Mucosa of descending colon (tissue), 3 donors: ENCODE results near the gene ABLIM1. TPM values are rescaled to one million over a fixed set of nuclear protein-coding genes. Genes with fewer than 3 reads are reported as not detected.

Experiments used
- ATAC-seq: fragments of 200-7000 bp; cut with Tn5 transposase; one replicate; pipeline ENCODE4 v1.9.1; 2020; ENCODE audit warnings: mild to moderate bottlenecking, moderate library complexity
- DNase-seq, 3 donors: peaks; one replicate each; pipeline ENCODE4 v3.0.0-alpha.2; 2020
- H3K36me3 ChIP-seq: fragments of 200-600 bp; one replicate; pipeline ENCODE4 v1.8.0; 2021; ENCODE audit warnings: low read depth, mild to moderate bottlenecking
- H3K4me1 ChIP-seq: fragments of 200-600 bp; one replicate; pipeline ENCODE4 v1.8.0; 2021; ENCODE audit warnings: low read depth, mild to moderate bottlenecking
- H3K4me3 ChIP-seq: fragments of 200-600 bp; one replicate; pipeline ENCODE4 v1.8.0; 2021; ENCODE audit warnings: mild to moderate bottlenecking
- H3K9me3 ChIP-seq: fragments of 200-600 bp; one replicate; pipeline ENCODE4 v1.8.0; 2021; ENCODE audit warnings: mild to moderate bottlenecking
- intact Hi-C, 2 donors: fragments of 100-400 bp; cut with DNase I in 1 of 2; cut with micrococcal nuclease in 1 of 2; formaldehyde crosslinking; loops; one replicate each; pipeline versions ENCODE4 v1.11.0 to v1.11.1; 2022; cut with DNase I, micrococcal nuclease
- total RNA-seq, 3 donors: library from RNA; stranded (reverse); fragmentation: NEBNext Ultra II Directional in 2 of 3; extraction: Animal tissue kit (Norgen Biotek cat#: 25700) in 2 of 3; gene quantifications; one replicate each; pipeline versions ENCODE4 v1.2.1 to v1.2.4, GENCODE V29; 2021 to 2023
- TF ChIP-seq, protein P1 (sequence below): fragments of 200-600 bp; IDR thresholded peaks from one replicate; pipeline ENCODE4 v1.8.0; 2022; ENCODE audit warnings: antibody characterized with exemption, mild to moderate bottlenecking
- donor health status: DM: no; HTN: no; CAD: no; lungs with moderate emphysema.
- donor health status: DM: no; HTN: no; CAD: no.
- donor health status: DM: no; HTN: yes; CAD: no.

The ABLIM1 gene
- total RNA-seq, 3 donors from 2014 or later, result 67.1 to 122 (median 103) TPM

DNA sequence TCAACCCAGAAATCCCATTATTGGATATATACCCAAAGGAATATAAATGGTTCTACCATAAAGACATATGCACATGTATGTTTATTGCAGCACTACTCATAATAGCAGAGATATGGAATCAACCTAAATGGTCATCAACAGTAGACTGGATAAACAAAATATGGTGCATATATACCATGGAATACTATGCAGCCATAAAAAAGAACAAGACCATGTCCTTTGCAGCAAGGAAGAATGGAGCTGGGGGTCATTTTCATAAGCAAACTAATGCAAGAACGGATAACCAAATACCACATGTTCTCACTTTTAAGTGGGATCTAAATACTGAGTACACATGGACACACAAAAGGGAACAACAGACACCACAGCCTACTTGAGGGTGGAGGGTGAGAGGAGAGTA lies 251.6 kb downstream of the ABLIM1 start:
- TF ChIP-seq, protein P1, sequence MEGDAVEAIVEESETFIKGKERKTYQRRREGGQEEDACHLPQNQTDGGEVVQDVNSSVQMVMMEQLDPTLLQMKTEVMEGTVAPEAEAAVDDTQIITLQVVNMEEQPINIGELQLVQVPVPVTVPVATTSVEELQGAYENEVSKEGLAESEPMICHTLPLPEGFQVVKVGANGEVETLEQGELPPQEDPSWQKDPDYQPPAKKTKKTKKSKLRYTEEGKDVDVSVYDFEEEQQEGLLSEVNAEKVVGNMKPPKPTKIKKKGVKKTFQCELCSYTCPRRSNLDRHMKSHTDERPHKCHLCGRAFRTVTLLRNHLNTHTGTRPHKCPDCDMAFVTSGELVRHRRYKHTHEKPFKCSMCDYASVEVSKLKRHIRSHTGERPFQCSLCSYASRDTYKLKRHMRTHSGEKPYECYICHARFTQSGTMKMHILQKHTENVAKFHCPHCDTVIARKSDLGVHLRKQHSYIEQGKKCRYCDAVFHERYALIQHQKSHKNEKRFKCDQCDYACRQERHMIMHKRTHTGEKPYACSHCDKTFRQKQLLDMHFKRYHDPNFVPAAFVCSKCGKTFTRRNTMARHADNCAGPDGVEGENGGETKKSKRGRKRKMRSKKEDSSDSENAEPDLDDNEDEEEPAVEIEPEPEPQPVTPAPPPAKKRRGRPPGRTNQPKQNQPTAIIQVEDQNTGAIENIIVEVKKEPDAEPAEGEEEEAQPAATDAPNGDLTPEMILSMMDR, result no peak
- intact Hi-C loops, result no loop called here
- Histone ChIP-seq H3K4me3 (no peak overlapping the region), H3K4me1 (peaks cover 13% of the 10 kb centered on the region), H3K36me3 (no peaks in the 10 kb centered on the region), H3K9me3 (no peaks in the 10 kb centered on the region)
- DNase-seq (no peak), ATAC-seq (no peak)

DNA sequence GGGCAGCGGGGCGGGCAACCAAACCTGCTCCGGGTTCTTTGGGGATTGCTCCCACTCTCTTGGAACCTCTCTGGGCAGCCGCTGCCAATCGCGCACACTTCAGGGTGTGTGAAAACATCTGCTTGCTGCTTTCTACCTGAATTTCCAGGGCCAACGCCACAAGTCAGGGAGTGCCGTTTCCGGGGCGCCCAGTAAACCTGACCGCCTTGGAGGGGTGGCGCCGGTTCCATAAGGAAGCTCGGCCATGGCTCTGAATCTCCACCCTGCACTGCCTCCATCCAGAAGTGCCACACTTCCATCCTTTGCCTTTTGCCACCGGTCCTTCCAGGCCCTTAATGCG lies 253.1 kb downstream of the ABLIM1 start:
- H3K4me3 ChIP-seq, result no peak overlapping the region
- H3K36me3 ChIP-seq, result no peaks in the 10 kb centered on the region
- H3K4me1 ChIP-seq, result peaks cover 13% of the 10 kb centered on the region
- no peaks in the 10 kb centered on the region for H3K9me3 ChIP-seq
- intact Hi-C loops, result no loop called here
- TF ChIP-seq, protein P1, result no peak
- peak; percentile 82 for ATAC-seq
- DNase-seq, result peak; percentile 72 to 81 (median 72)

DNA sequence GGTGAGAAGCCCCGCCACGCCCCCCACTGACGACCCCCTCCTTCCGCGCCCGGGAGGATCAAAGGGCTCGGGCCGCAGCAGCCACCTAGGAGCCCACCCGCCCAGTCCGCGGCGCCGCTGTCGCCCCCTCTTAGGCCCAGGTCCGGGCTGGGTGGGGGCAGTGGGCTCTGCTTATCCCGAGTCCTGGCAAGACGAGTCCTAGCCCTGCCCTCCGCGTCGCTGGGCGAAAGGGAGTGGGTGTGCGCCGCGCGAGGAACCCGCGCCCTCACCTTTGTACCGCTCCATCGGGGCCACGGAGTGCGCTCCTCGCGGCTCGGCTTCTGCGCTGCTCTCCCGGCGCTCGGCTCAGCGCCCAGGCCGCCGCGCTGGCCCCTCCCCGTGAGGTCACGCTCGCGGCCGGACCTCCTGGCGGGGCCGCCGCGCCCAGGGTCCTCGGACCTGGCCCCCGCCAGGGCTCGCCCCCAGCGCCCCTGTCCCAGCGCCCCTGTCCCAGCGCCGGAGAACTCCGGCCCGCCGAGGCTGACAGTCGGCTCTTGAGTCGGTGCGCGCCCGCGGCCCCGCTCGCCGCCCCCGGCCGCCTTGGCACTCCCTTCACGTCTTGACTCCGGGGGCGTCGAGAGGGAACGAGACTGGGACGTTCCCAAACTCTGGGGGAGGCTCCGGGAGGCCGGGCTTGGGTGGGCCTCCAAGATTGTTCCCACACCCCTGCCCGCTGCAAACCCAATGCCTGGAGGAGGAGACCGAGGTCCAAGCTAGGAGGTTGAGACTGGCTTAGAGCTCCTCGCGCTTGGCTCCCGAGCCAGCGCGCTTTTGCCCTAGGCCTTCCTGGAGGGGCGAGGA lies 253.7 kb downstream of the ABLIM1 start, which contains the start of gene AFAP1L2:
TSS of gene AFAP1L2 (minus strand) at position 332 of the 840 bp plus-strand sequence. CDS start at position 285, 47 bp downstream.
- intact Hi-C loops, result no loop called here
- peak within 1 kb of the TSS; percentile 19 for H3K4me3 ChIP-seq
- TF ChIP-seq, protein P1, result no peak
- H3K4me1 ChIP-seq, result peaks cover 13% of the 10 kb centered on the region
- no peaks in the 10 kb centered on the region for H3K36me3 ChIP-seq
- DNase-seq (peak; percentile 59 to 77 (median 73)), ATAC-seq (peak; percentile 91)
- no peaks in the 10 kb centered on the region for H3K9me3 ChIP-seq

DNA sequence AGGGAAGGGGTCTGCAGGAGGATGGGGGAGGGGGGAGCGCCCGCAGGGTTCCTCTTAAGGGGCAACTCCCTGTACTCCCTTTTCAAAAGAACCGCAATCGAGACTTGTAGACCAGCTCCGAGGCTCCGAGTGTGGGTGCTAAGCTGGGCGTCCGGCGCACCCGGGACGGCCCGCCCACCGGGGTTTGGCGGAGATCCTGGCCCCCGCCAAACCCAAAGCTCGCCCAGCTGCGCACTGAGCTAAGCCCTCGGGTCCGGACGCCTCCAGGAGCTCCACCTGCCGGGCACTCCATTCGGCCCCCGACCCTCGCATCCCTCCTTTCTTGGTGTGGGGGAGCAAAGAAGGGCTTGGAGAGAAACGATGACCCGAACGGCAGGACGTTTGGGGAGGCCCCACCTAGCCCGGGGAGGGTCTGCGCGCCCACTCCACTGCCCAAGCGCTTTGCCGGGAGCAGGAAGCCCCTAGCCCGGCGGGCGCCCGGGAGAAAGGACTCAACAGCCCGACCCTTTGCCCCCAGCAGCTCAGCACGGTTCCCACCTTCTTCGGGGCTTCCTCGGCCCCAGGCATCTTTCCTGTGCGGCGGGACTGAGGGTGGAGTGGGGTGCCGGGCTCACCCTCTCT lies 254.4 kb downstream of the ABLIM1 start:
- ATAC-seq, result peak; percentile 18
- Histone ChIP-seq H3K9me3 (no peaks in the 10 kb centered on the region), H3K36me3 (no peaks in the 10 kb centered on the region), H3K4me3 (peak overlapping the region; percentile 19), H3K4me1 (peaks cover 17% of the 10 kb centered on the region)
- TF ChIP-seq, protein P1, result no peak
- intact Hi-C loops, result no loop called here
- DNase-seq, result peak in 2 of 3 donors; percentile 18 to 48

DNA sequence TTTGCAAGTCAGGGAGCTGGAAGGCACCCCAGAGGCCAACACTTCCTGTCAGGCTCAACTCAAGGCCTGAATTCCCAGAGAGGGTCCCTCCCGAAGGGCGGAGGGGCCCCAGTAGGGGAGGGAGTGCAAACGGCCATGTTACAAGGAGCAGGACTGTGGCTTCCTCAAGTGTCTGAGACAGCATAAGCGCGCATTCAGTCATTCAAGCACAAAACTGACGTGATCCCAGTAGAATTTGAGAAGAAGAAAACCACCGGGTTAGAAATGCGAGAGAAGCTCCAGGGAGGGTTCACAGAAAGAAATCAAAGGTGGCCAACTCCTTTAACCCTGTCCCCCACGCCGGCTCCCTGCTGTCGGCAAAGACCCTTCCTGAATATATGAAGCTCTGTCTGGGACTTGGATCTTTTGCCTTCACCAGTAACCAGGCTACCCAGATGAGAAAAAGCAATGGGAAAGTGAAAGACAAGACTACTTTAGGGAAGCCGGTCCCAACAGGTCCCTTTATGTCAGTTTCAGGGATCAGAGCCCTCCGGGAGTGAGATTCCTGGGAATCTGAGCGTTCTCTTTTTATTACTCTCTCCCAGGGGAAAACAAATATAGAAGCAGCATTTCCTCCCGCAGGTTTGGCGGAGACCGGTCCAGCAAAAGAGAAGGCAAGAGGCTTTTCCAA lies 255.1 kb downstream of the ABLIM1 start:
- H3K36me3 ChIP-seq, result no peaks in the 10 kb centered on the region
- TF ChIP-seq, protein P1, result no peak
- no peak for ATAC-seq
- no peaks in the 10 kb centered on the region for H3K9me3 ChIP-seq
- no peak overlapping the region for H3K4me3 ChIP-seq
- DNase-seq, result no peak
- H3K4me1 ChIP-seq, result peaks cover 17% of the 10 kb centered on the region
- intact Hi-C loops, result no loop called here
